Measurements from ENCODE around the gene SGTB. TPM values are rescaled to one million over a fixed set of nuclear protein-coding genes. Genes with fewer than 3 reads are reported as not detected.
"Not testable (repeated sequence)": the region's sequence is repeated elsewhere in the genome, so short reads cannot be mapped to it uniquely, and the experiment has no call there.

The SGTB gene
- total RNA-seq, 1 donor from 2014 or later = 10.7 TPM

- H3K4me3 Mint-ChIP-seq (ENCODE audit: low read depth) = no peak overlapping the region
- H3K27me3 Mint-ChIP-seq = no peaks in the 10 kb centered on the region
- TF ChIP-seq, protein P1, sequence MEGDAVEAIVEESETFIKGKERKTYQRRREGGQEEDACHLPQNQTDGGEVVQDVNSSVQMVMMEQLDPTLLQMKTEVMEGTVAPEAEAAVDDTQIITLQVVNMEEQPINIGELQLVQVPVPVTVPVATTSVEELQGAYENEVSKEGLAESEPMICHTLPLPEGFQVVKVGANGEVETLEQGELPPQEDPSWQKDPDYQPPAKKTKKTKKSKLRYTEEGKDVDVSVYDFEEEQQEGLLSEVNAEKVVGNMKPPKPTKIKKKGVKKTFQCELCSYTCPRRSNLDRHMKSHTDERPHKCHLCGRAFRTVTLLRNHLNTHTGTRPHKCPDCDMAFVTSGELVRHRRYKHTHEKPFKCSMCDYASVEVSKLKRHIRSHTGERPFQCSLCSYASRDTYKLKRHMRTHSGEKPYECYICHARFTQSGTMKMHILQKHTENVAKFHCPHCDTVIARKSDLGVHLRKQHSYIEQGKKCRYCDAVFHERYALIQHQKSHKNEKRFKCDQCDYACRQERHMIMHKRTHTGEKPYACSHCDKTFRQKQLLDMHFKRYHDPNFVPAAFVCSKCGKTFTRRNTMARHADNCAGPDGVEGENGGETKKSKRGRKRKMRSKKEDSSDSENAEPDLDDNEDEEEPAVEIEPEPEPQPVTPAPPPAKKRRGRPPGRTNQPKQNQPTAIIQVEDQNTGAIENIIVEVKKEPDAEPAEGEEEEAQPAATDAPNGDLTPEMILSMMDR (IDR thresholded peaks at IDR 0.05; ENCODE audit: unreplicated experiment) = no peak
- H3K4me1 Mint-ChIP-seq (ENCODE audit: low read depth) = no peaks in the 10 kb centered on the region
- H3K36me3 Mint-ChIP-seq (ENCODE audit: insufficient read depth) = peaks cover 7% of the 10 kb centered on the region
- no peaks in the 10 kb centered on the region for H3K9me3 Mint-ChIP-seq (ENCODE audit: low read depth)
- DNase-seq (ENCODE audit: low spot score, unreplicated experiment) = no peak
- no peak overlapping the region for H3K27ac Mint-ChIP-seq
Measured at GRCh38 chr5:65695162-65695755, 26.6 kb downstream of the SGTB start.

- Mint-ChIP-seq H3K36me3 (ENCODE audit: insufficient read depth) (peaks cover 3% of the 10 kb centered on the region), H3K27ac (no peak overlapping the region), H3K4me1 (ENCODE audit: low read depth) (no peaks in the 10 kb centered on the region)
Measured at GRCh38 chr5:65693121-65693520, 28.8 kb downstream of the SGTB start.

DNA sequence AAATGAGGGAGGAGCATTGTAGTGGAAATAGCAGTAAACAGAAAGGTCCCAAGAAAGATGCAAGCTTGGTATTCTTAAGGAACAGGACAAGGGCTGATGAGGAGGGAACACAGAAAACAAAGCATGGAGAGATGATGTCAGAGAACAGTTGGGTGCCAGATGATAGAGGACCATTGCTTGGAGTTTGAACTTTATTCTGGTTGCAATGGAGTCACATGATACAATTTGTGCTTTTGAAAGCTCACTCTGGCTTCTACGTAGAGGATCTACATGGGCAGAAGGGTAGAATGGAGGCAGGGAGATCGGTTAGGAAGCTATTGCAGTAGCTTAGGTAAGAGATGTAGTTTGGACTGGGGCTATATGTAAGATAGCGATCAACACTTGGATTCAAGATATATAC lies 39.8 kb downstream of the SGTB start:
- TF ChIP-seq, protein P1 (IDR thresholded peaks at IDR 0.05; ENCODE audit: unreplicated experiment) = no peak
- no peak for DNase-seq (ENCODE audit: low spot score, unreplicated experiment)
- Mint-ChIP-seq H3K27ac (no peak overlapping the region), H3K9me3 (ENCODE audit: low read depth) (no peaks in the 10 kb centered on the region), H3K4me1 (ENCODE audit: low read depth) (no peaks in the 10 kb centered on the region), H3K36me3 (ENCODE audit: insufficient read depth) (peaks cover 17% of the 10 kb centered on the region), H3K27me3 (no peaks in the 10 kb centered on the region), H3K4me3 (ENCODE audit: low read depth) (no peak overlapping the region)

More at GRCh38 chr5:65693121-65693520, 28.8 kb downstream of the SGTB start:
- Mint-ChIP-seq H3K4me3 (ENCODE audit: low read depth) (no peak overlapping the region), H3K9me3 (ENCODE audit: low read depth) (no peaks in the 10 kb centered on the region), H3K27me3 (no peaks in the 10 kb centered on the region)
- TF ChIP-seq, protein P1 (IDR thresholded peaks at IDR 0.05; ENCODE audit: unreplicated experiment) = no peak
- no peak for DNase-seq (ENCODE audit: low spot score, unreplicated experiment)

DNA sequence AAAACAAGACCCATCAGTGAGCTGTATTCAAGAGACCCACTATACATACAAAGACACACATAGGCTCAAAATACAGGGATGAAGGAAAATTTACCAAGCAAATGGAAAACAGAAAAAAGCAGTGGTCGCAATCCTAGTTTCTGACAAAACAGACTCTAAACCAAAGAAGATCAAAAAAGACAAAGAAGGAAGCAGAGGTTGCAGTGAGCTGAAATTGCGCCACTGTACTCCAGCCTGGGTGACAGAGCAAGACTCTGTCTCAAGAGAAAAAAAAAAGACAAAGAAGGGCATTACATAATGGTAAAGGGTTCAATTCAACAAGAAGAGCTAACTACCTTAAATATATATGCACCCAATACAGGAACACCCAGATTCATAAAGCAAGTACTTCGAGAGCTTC lies 45.9 kb downstream of the SGTB start:
- H3K4me3 Mint-ChIP-seq (ENCODE audit: low read depth); H3K9me3 Mint-ChIP-seq (ENCODE audit: low read depth); H3K27ac Mint-ChIP-seq; H3K4me1 Mint-ChIP-seq (ENCODE audit: low read depth); H3K36me3 Mint-ChIP-seq (ENCODE audit: insufficient read depth); DNase-seq (ENCODE audit: low spot score, unreplicated experiment); H3K27me3 Mint-ChIP-seq: not testable (repeated sequence)

GRCh38 chr5:65674749-65675148 lies 47.2 kb downstream of the SGTB start:
- no peak overlapping the region for H3K27ac Mint-ChIP-seq

DNA sequence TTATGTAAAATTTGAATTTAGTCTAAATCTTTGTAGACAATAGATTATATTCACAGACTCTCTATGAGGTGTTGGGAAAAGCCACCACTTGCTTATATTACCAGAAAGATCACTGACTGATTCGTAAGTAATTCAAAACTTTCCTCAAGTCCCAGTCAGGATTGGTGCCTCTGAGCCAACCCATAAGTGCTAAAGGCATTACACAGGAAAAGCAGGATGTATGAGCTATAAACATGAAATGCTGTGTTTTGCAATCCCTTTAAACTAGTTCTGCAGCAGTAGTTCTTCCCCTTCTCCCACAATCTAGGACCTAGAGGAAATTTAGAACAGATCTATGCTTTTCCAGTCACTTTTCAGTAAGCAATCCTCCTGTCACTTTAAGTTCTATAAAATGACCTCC lies 49.1 kb downstream of the SGTB start:
- DNase-seq (ENCODE audit: low spot score, unreplicated experiment) = no peak
- Mint-ChIP-seq H3K4me3 (ENCODE audit: low read depth) (no peak overlapping the region), H3K9me3 (ENCODE audit: low read depth) (no peaks in the 10 kb centered on the region), H3K27ac (no peak overlapping the region), H3K36me3 (ENCODE audit: insufficient read depth) (peaks cover 2% of the 10 kb centered on the region), H3K27me3 (no peaks in the 10 kb centered on the region), H3K4me1 (ENCODE audit: low read depth) (no peaks in the 10 kb centered on the region)
- TF ChIP-seq, protein P1 (IDR thresholded peaks at IDR 0.05; ENCODE audit: unreplicated experiment) = no peak

More at GRCh38 chr5:65674749-65675148, 47.2 kb downstream of the SGTB start:
- Mint-ChIP-seq H3K36me3 (ENCODE audit: insufficient read depth) (peaks cover 3% of the 10 kb centered on the region), H3K4me3 (ENCODE audit: low read depth) (no peak overlapping the region), H3K9me3 (ENCODE audit: low read depth) (no peaks in the 10 kb centered on the region), H3K4me1 (ENCODE audit: low read depth) (no peaks in the 10 kb centered on the region), H3K27me3 (no peaks in the 10 kb centered on the region)
- DNase-seq (ENCODE audit: low spot score, unreplicated experiment) = no peak
- TF ChIP-seq, protein P1 (IDR thresholded peaks at IDR 0.05; ENCODE audit: unreplicated experiment) = no peak
